ENCODE measurements around the gene PRDM15. TPM values are rescaled to one million over a fixed set of nuclear protein-coding genes. Genes with fewer than 3 reads are reported as not detected.

Gene PRDM15
- total RNA-seq, 1 experiment from 2014 or later = 9.9 TPM

DNA sequence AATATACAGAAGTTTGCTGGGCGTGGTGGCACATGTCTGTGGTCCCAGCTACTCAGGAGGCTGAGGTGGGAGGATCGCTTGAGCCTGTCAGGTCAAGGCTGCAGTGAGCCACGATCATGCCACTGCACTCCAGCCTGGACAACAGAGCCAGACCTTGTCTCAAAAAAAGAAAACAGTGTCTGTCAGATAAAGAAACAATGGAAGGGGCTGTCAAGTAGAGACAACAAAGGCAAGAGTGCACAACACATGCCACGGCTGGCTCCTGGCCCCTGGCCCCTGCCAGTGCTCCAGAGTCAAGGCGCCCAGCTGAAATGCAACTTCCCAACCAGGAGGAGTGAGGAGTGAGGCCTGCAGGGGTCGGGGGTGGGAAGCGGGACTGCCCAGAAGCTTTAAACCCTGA lies 32.6 kb downstream of the PRDM15 start:
- H2AK5ac ChIP-seq (ENCODE audit: insufficient read length, low read length) = no peak overlapping the region
- no CpG with 5 or more reads among the region's 7 CpGs for WGBS (ENCODE audit: extremely low coverage, insufficient read length, low lambda C conversion rate)
- no peaks in the 10 kb centered on the region for H3K27me3 ChIP-seq (ENCODE audit: insufficient read depth, low read length)
- no peak overlapping the region for H2BK20ac ChIP-seq (ENCODE audit: low read depth, low read length, poor library complexity, severe bottlenecking)
- no peak overlapping the region for H3K14ac ChIP-seq (ENCODE audit: insufficient read depth, low read length)
- no peak overlapping the region for H4K91ac ChIP-seq (ENCODE audit: insufficient read length, low read depth, low read length)
- Mint-ChIP-seq H3K4me3 (no peak overlapping the region), H3K27ac (peak overlapping the region in 2 of 3 experiments; percentile 23 to 55; a peak in 3 of 7 replicates), H3K9me3 (peaks cover 2 to 3% of the 10 kb centered on the region in 2 experiments; a peak in 1 of 5 replicates), H3K27me3 (ENCODE audit: low read depth) (no peaks in the 10 kb centered on the region), H3K36me3 (ENCODE audit: insufficient read depth in 1 of 3, low read depth in 3 of 3) (peaks cover 13 to 28% (median 18%) of the 10 kb centered on the region in 3 experiments), H3K4me1 (0 out of 4 replicates have a peak, but pooled peaks cover 0 to 4% of the 10 kb centered on the region in 2 experiments)
- TF ChIP-seq CTCF (conservative IDR thresholded peaks at IDR 0.05) = no peak
- no peaks in the 10 kb centered on the region for H4K20me1 ChIP-seq (ENCODE audit: control insufficient read depth, insufficient read depth, insufficient read length)
- no peak overlapping the region for H3K4ac ChIP-seq (ENCODE audit: low read depth, low read length)
- H4K8ac ChIP-seq (replicated peaks; ENCODE audit: insufficient read length, low read depth, low read length) = no peak overlapping the region
- H3K23me2 ChIP-seq (ENCODE audit: insufficient read length, low read depth, low read length, poor library complexity, severe bottlenecking) = no peaks in the 10 kb centered on the region
- no peak overlapping the region for H3K18ac ChIP-seq (ENCODE audit: insufficient read length, low read depth, low read length)
- no peak overlapping the region for H2BK12ac ChIP-seq (ENCODE audit: insufficient read length, low read depth, low read length)
- H3K4me1 ChIP-seq (ENCODE audit: insufficient read depth, low read length) = no peaks in the 10 kb centered on the region
- no peak for DNase-seq
- H3K56ac ChIP-seq (ENCODE audit: insufficient read length, low read depth, low read length) = no peak overlapping the region
- no peak overlapping the region for H3K4me2 ChIP-seq (ENCODE audit: insufficient read depth, insufficient read length, low read length)
- no peak overlapping the region for H2BK15ac ChIP-seq (ENCODE audit: low read depth, low read length)
- H2BK5ac ChIP-seq (ENCODE audit: insufficient read length, low read length) = no peak overlapping the region
- H3T11ph ChIP-seq (ENCODE audit: low read length) = no peak overlapping the region
- H2BK120ac ChIP-seq (ENCODE audit: low read depth, low read length, poor library complexity, severe bottlenecking) = no peak overlapping the region
- no peaks in the 10 kb centered on the region for H3K79me1 ChIP-seq (ENCODE audit: insufficient read depth, low read depth, low read length, poor library complexity, severe bottlenecking)
- H3K23ac ChIP-seq (ENCODE audit: insufficient read length, low read depth, low read length) = no peak overlapping the region
- no peak overlapping the region for H3K9ac ChIP-seq (ENCODE audit: extremely low read depth, insufficient read length, low read length)
- no peak overlapping the region for H4K5ac ChIP-seq (ENCODE audit: insufficient read length, low read depth, low read length)
- no peak overlapping the region for H2AFZ ChIP-seq (ENCODE audit: low read length)
- H3K9me3 ChIP-seq (ENCODE audit: control insufficient read depth, low read depth, low read length) = no peaks in the 10 kb centered on the region
- no peaks in the 10 kb centered on the region for H3K79me2 ChIP-seq (ENCODE audit: insufficient read depth, low read length)
- no peak overlapping the region for H3K27ac ChIP-seq (ENCODE audit: insufficient read length, low read depth, low read length)

Measured in H9 (cell line).